HG03196 (cell line): Measurements from ENCODE around the gene EVX1.

Experiments used
- ATAC-seq: cut with Tn5 transposase; IDR thresholded peaks from one replicate; pipeline ENCODE4 v1.9.1; 2021; ENCODE audit not compliant: unreplicated experiment

Gene EVX1

DNA sequence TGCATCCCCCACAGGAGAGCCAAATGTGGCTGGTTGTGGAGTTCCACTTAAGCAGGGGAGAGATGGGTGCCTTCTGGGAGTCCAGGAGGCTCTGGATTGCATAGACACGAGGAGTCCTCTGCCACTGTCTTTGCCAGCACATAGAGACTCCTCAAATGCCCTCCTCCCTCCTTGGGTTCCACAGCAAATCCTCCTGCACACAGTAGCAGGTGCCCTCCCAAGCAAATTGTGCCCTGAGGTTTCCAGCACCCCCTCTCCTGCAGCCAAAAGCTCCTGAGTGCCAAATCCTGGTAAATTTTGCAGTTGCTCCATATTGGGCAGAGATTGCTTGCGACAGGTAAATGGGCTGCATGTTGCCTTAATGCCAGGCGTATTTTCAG, 5.8 kb downstream of the EVX1 start:
- no peak for ATAC-seq

DNA sequence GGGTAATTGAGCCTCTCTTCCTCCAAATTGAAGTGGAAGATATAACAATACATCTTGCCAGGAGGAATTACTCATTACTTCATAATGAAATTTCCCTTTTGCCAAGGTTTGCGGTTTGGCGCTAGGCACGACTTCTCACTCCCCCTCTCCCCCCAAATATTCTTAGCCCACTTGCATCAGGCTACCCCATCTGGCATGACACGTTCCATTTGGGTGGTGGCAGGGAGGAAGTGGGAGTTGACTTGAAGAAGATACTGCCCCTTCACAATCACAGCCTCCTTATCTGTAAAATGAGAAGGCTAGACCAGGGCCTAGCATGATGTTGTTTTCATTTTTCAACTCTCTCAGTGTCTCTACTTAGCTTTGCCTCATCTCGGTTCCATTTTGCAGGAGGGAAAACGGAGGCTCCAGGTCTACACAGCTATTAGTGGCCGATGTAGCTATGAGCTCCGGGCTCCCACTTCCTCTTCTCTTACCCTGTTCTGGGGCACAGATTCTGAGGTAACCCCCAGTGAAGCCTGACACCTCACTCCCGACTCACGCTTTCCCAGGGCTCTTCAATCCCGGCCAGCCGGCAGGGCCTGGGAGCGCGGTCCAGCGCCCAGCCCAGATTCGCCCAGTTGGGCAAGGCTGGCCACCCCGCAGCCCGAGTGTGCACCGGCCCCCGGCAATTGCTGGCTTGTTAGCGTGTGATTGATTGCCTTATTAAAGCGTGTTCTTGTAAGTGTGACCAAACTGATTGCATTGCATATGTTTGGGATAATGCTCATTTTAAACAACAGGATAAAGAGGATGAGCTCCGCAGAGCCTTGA, 6.5 kb downstream of the EVX1 start:
- no peak for ATAC-seq

DNA sequence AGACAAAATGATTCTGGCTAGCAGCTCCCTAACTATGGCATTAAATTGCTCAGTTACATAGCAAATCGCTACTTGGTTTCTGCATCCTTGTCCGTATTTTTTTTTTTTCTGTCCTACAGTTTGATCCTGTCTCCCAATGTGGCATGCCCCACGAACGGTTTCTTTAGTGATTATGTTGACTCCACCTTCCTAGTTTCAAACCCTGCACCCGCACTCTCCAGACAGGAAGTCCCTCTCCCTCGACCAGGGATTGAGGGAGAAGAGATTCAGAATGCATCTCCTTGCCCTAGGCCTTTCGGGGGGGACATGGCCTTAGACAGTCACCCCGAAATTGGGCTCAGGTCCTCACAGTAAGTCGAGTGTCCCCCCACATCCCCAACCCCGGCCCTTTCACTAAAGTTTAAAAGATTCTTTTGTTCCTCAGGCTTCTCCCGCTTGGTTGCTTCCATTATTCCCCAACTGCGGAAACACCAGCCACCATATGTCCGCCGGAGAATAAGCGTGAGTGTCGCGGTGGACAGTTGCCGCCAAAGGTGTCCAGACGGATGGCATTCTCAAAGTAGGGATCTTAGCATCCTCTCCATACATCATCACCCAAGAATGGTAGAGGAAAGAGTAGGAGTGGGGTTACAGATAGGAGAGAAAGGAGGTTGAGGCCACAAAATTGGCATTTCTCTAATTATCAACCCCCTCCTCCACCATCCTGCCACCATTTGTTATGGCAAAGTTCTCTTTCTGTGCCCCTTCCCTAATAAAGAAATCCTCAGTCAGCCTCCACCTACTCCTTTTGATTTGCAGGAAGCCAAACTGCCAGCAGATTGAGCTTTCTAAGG, 7.3 kb downstream of the EVX1 start:
- no peak for ATAC-seq

DNA sequence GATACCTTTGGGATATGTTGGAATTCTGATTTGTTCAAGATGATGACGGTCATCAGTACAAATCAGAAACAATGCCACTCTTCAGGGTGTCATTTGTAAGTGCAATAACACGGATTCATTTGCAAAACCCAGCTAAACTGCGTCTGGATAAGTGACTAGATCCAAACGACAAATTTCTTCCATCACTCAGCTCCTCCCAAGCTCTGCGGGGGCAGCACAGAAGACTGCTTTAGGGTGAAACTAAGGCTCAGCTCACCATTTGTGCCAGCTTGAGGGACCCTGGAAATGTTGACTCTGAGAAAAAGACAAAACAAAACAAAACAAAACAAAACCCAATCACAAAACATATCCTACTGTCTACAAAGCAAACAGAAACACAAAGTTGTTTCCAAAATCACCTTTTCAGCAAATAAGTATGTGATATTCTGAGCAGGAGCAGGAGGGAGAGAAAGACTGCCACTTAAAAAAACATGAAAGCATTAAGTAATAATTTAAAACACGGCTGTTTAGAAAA, 8.0 kb downstream of the EVX1 start:
- no peak for ATAC-seq

DNA sequence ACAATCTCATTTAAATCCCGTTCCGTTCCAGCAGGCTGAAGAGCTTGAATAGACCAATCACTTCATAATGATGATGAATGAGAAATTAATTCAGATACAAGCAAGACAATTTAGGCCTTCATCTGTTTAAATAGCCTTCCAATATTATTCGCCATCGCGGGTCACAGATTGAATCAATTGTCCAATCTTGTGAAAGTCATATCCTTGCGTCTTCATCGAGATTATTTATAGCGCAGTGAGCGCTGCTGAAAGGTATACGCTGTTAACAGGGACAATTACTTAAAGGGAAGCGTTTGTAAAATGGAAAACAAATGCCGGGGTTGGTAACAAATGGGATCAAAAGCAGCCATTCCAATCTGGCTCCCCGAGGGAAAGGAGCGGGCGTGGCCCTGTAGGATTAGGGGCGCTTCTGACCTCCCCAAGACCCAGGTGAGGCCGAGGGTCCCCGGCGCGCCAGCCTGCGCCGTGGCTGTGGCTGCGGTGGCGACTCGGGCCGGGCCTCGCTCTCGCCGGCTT, 8.6 kb downstream of the EVX1 start:
- no peak for ATAC-seq

DNA sequence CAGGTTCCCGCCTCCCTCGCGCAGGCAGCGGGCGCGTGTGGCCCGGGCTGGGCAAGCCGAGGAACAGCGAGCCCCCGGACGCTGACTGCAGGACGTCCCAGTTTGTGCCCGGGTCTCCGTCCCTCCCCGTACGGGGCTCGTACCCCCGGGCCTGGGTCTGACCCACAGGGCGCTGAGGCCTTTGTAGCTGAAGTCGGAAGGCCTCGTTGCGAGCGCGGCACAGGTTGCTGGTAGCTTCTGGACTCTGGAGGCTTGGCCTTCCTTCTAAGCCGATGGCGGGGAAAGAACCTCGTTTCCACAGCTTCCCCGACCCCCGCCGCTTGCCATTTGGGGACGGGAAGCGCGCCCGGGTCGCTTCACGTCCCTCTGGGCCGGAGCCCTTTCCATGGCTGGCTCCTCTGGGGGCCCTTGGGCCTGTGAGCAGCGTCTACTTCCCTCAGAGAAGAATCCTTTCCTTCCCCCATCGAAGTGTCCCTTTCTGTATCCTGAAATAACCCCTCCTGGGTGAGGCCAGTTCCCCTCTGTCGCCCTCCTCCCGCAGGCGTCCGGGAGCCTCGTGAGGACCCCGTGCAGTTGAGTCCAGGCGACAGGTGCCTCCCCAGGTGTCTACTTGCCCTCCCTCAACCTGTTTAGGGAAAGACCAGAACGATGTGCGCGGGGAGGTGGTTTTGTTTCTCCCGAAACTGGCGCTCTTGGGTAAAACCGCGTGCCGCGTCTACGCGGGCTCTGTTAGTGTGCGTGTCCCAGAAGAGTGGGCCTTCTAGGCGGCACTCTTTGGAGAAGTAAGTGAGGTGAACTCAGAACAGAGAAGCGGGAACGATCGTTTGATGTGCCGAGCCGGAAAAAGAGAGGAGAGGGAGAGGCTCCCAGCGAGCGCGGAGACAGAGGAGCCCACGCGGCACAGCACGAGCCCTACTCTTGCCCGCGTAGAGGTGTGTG, 9.3 kb downstream of the EVX1 start:
- ATAC-seq: no peak

DNA sequence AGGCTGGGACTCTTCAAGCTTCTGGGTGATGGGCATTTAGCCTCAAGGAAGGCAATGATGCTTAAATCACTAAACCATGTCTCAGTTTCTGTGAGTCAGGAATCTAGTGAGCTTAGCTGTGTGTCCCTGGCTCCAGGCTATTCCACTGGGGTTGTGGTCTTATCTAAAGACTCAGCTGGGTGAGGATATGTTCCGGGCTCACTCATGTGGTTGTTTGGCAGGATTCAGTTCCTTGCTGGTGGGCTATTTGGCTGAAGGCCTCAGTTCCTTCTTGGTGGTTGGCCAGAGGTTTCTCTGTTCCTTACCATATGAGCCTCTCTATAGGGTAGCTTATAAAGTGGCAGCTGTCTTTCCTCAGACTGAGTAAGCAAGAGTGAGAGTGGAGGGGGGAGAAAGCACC, 12.0 kb downstream of the EVX1 start:
- ATAC-seq: no peak

DNA sequence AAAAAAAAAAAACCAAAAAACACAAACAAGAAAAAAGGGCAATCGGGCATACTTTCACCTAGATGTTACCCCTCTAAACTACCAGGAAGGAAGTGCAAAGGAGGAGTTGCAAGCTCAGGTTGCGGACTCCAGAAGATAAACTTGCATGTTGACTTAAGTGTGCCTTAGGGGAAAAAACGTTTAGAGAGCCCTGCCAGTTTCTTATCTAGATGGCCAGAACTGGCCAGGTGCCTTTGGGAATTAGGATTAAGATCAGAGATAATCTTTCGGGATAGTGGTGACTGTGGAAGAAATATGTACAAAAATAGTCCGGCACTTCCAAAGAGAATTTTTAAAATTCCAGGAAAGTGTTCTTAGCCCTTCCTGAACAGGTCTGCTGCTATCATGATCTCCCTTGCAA, 17.6 kb downstream of the EVX1 start:
- ATAC-seq: no peak

DNA sequence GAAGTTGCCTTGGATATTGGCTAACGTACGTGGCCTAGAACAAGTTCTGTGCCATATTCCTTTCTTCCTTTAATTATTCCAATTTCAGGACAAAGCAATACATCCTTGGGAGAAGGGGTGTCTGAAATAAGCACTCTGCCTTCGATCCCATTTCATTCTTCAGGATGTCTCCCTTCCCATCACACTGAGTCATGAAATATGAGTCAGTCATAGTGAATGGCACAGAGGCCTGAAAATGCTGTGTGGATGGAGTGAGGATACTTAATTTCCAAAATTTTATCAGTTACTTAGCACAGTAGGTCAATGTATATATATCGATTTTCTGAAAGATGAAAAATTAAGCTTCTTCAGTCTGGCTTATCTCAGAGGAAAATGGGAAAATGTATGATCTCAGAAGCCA, 19.5 kb downstream of the EVX1 start:
- ATAC-seq: no peak

DNA sequence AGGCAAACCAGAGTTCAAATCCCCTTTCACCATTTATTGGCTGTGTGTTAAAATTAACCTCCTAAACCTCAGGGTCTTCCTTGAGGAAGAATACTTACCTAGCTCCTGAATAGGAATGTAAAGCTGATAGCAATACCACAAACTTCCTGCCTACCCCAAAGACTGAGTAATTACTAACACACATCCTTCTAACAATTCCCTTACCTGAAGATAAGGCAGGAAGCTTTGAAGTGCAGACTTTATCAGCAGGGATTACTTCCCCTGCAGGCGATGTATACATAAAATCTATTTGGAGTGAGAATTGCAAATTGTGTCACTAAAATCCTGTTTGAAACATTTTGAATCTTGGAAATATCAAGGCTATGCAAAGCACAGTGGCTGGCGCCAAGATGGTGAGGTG, 21.2 kb downstream of the EVX1 start:
- no peak for ATAC-seq

DNA sequence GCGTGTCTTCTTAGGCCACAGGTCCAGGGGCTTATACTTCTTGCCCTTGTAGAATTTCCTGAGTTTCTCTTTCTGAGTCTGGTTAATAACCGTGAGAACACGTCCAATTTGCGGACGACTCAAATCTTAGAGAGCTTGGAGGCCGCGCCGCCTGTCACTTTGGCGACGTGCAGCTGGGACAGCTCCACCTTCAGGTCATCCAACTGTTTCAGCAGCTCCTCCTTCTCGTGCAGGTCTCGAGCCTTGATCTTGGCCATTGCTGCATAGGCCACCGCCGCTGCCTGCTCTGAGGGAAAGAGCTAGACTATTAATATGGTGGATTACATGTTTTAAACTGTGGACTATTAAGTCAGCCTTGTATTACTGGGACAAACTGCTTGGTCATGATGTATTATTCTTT, 26.9 kb downstream of the EVX1 start:
- ATAC-seq: no peak

DNA sequence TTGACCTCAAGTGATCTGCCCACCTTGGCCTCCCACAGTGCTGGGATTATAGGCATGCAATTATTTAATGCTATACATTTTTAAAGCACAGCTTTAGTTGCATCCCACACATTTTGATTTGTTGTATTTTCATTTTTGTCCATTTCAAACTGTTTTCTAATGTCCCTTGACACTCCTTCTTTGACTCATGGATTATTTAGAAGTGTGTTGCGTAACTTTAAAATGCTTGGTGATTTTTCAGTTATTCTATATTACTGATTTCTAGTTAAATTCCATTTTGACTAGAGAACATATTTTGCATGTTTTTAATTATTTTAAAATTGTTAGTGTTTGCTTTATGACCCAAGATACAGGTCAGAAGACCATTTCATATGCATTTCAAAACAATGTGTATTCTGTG, 28.8 kb downstream of the EVX1 start:
- no peak for ATAC-seq

DNA sequence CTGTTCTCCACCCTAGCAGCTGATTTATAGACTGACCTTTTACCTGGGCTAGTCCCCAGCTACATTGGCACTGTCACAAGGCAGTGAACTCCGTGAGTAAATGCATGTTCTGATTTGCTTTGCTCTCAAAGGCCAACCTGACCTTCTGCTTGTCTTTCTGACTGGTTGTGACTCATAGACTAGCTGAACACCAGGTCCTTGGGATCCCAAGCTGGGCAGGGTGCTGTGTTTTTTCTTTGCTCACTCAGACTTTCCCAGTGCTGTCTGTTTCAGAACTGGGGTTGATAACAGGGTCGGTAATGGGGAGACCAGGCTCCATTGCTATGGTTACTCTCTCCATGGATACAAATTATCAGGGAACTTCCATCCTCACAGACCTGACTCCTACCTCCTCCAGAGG, 35.0 kb downstream of the EVX1 start:
- ATAC-seq: no peak

DNA sequence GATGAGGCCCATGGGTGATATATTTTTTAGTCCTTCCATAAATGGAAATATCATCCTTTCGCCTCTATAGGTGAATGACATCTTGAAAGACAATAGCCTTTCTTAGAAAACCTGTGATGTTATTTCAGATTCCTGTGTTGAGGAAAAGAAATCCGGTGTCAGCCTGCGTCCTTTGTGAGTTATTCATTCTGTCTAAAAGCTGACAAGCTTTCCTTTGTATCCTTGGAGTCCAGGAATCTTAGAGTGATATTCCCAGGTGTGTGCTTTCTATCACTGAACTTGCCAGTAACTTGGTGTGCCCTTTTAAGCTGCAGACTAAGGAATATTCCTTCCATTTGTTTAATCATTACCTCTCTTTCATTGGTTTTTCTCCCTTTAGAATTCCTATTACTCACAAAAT, 41.0 kb downstream of the EVX1 start:
- ATAC-seq: no peak

DNA sequence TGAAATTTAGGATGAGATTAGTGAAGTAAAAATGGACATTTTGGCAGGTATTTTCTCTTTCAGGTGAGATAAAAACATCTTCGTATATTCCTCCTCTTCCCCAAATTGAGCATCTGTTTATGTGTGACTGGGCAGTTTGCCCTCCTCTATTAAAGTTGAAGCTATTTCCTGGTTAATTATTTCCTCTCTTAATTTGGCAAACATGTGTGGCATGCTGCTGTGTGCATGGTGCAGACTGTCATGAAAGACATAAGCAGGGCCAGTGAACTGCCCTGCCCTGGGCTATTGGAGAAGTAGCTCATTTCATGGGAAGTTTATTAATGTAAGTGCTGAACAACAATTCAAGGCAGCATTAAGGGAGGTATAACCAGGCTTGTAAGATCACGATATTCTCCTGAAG, 52.6 kb downstream of the EVX1 start:
- no peak for ATAC-seq

DNA sequence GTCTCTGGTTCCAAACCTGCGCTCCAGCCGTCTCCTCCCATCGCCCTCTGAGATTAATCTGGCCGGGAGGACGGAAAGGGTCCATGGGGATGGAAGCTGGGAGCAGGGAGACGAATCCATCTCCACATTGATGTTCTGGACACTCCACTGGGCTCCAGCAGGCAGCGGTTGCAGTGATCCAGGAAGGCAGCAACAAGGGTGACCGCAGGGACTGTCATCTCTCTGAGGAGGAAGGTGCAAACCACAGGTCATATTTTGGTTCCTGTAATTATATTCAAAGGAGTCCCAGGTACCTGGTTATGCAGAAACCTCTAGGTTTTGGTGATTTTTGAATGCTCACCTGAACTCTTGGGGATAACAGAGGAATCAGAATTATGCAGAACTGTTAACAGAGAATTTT, 54.8 kb downstream of the EVX1 start:
- ATAC-seq: no peak
